ENCODE data around the gene PUDP.

DNA sequence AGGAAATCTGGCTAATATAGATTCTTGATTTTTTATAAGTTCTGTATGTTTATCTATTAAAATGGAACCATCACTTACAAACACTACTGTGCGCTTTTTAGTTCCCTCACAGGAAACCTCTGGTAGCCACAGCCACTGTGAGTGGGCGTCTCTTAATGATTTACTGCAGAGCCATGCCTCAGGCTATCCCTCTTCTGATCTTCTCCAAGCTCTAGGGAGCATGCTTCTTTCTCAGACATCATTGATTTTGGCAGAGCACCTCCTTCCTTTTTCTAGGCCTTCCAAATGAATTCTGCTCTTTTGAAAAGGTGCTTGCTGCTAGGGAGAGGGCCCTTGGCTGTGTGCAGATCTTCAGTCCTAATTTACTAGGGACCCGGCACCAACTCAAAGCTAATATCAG lies 61.6 kb downstream of the PUDP start:
- no peak for TF ChIP-seq CTCF (IDR thresholded peaks at IDR 0.05)
- no peak for TF ChIP-seq POLR2A (IDR thresholded peaks at IDR 0.05)
